H1 (cell line): ENCODE data around the gene PARD3. TPM values are rescaled to one million over a fixed set of nuclear protein-coding genes. Genes with fewer than 3 reads are reported as not detected.
A peak's percentile ranks its signal among the peaks of the same experiment; 100 is the strongest.

Experiments used
- CTCF ChIA-PET: fragments of 300-600 bp; sonication (Branson Sonifier 250); formaldehyde crosslinking; loops from one replicate; lab custom pipeline; 2021; ENCODE audit not compliant: partially characterized antibody; lab: Charles Lee
- POLR2A ChIA-PET: fragments of 300-600 bp; sonication (Branson Sonifier 250); formaldehyde crosslinking; loops from one replicate; lab custom pipeline; 2021; ENCODE audit warnings: inconsistent platforms; ENCODE audit not compliant: partially characterized antibody; lab: Charles Lee
- DNase-seq, 2 experiments: peaks; one replicate each; pipeline versions ENCODE4 v3.0.0 to v3.0.0-alpha.2; 2010 to 2022; ENCODE audit warnings: low spot score in 2 of 2, low read depth in 1 of 2, mixed read lengths in 1 of 2
- FAIRE-seq: peaks from 2 replicates; lab custom pipeline; 2011; peaks lifted over from hg19 to GRCh38; lab: Jason Lieb, UNC
- H2AFZ ChIP-seq: 2 replicates; pipeline ENCODE4 v1.8.1; 2012; ENCODE audit warnings: low read length, inconsistent platforms
- H2AK5ac ChIP-seq: 2 replicates; pipeline ENCODE4 v1.6.1; 2013; ENCODE audit warnings: low read depth, low read length
- H2BK120ac ChIP-seq: replicated peaks from 2 replicates; pipeline ENCODE3; 2013; ENCODE audit warnings: low read depth, low read length, inconsistent platforms
- H2BK12ac ChIP-seq: 2 replicates; pipeline ENCODE4 v1.6.1; 2013; ENCODE audit warnings: low read depth, low read length
- H2BK15ac ChIP-seq: 2 replicates; pipeline ENCODE4 v1.6.1; 2013; ENCODE audit warnings: low read length
- H2BK20ac ChIP-seq: 2 replicates; pipeline ENCODE4 v1.6.1; 2013; ENCODE audit warnings: low read length
- H2BK5ac ChIP-seq: 2 replicates; pipeline ENCODE4 v1.6.1; 2013; ENCODE audit warnings: low read depth, low read length
- H3K14ac ChIP-seq: 2 replicates; pipeline ENCODE4 v1.6.1; 2013; ENCODE audit warnings: inconsistent platforms; ENCODE audit not compliant: insufficient read length
- H3K18ac ChIP-seq: 2 replicates; pipeline ENCODE4 v1.6.1; 2013; ENCODE audit warnings: low read length; ENCODE audit errors: extremely low read depth
- H3K23ac ChIP-seq: 2 replicates; pipeline ENCODE4 v1.6.1; 2013; ENCODE audit warnings: inconsistent platforms; ENCODE audit not compliant: insufficient read length
- H3K23me2 ChIP-seq: 2 replicates; pipeline ENCODE4 v1.6.1; 2013; ENCODE audit warnings: low read depth, low read length
- H3K27ac ChIP-seq: 2 replicates; pipeline ENCODE4 v1.6.1; 2011; ENCODE audit warnings: low read depth, low read length, inconsistent platforms
- H3K27me3 ChIP-seq, 4 experiments: replicated peaks in 1 of 4; 1 replicate in 1 of 4; 2 replicates in 3 of 4; pipeline versions ENCODE4 v1.6.1 to v1.8.1; 2011 to 2013; ENCODE audit warnings: low read length in 3 of 4, mild to moderate bottlenecking in 3 of 4, inconsistent platforms in 2 of 4, mixed read lengths in 2 of 4, moderate library complexity in 1 of 4; ENCODE audit not compliant: control insufficient read depth in 3 of 4, insufficient read depth in 3 of 4; ENCODE audit errors: extremely low read depth in 1 of 4
- H3K36me3 ChIP-seq, 4 experiments: 2 replicates each; pipeline versions ENCODE4 v1.6.1 to v1.8.1; 2011 to 2013; ENCODE audit warnings: mild to moderate bottlenecking in 4 of 4, low read length in 3 of 4, moderate library complexity in 2 of 4, control low read depth in 1 of 4, inconsistent platforms in 1 of 4; ENCODE audit not compliant: insufficient read depth in 4 of 4, control insufficient read depth in 2 of 4
- H3K4ac ChIP-seq: replicated peaks from 2 replicates; pipeline ENCODE3; 2013; ENCODE audit warnings: low read length, low read depth, mixed read lengths, inconsistent platforms; ENCODE audit not compliant: insufficient read length
- H3K4me1 ChIP-seq, 4 experiments: replicated peaks in 1 of 4; 1 replicate in 1 of 4; 2 replicates in 3 of 4; pipeline versions ENCODE4 v1.6.1 to v1.8.1; 2011 to 2013; ENCODE audit warnings: low read length in 3 of 4, inconsistent platforms in 2 of 4, mixed read lengths in 1 of 4; ENCODE audit not compliant: insufficient read depth in 4 of 4, control insufficient read depth in 3 of 4
- H3K4me2 ChIP-seq, 2 experiments: 2 replicates each; pipeline versions ENCODE4 v1.6.1 to v1.8.1; 2011 to 2013; ENCODE audit warnings: low read depth in 2 of 2, low read length in 2 of 2, control low read depth in 1 of 2, inconsistent platforms in 1 of 2, mild to moderate bottlenecking in 1 of 2; ENCODE audit not compliant: insufficient read depth in 1 of 2
- H3K4me3 ChIP-seq, 4 experiments: fragments of 200-600, 300-600 bp in 1 of 4; sonication (generic), shearing (Covaris generic), sonication (Bioruptor Twin) in 1 of 4; 2 replicates each; pipeline versions ENCODE4 v1.5.1 to v1.8.1; 2011 to 2016; ENCODE audit warnings: low read length in 4 of 4, low read depth in 3 of 4, control low read depth in 2 of 4, inconsistent platforms in 2 of 4, mild to moderate bottlenecking in 2 of 4, mixed read lengths in 1 of 4, moderate library complexity in 1 of 4; ENCODE audit not compliant: insufficient read depth in 2 of 4; ENCODE audit errors: extremely low read depth in 1 of 4
- H3K56ac ChIP-seq: replicated peaks from 2 replicates; pipeline ENCODE3; 2013; ENCODE audit warnings: low read depth, mild to moderate bottlenecking, mixed read lengths, low read length, inconsistent platforms; ENCODE audit not compliant: insufficient read length
- H3K79me1 ChIP-seq: 2 replicates; pipeline ENCODE4 v1.6.1; 2013; ENCODE audit warnings: low read depth, low read length, control low read depth
- H3K79me2 ChIP-seq, 2 experiments: 2 replicates each; pipeline versions ENCODE4 v1.6.1 to v1.8.1; 2012 to 2013; ENCODE audit warnings: low read length in 2 of 2, mild to moderate bottlenecking in 2 of 2, inconsistent platforms in 1 of 2; ENCODE audit not compliant: insufficient read depth in 2 of 2, control insufficient read depth in 1 of 2
- H3K9ac ChIP-seq, 4 experiments: replicated peaks in 1 of 4; 1 replicate in 1 of 4; 2 replicates in 3 of 4; pipeline versions ENCODE4 v1.6.1 to v1.8.1; 2011 to 2013; ENCODE audit warnings: low read depth in 3 of 4, low read length in 3 of 4, control low read depth in 2 of 4, mild to moderate bottlenecking in 2 of 4, moderate library complexity in 2 of 4, inconsistent platforms in 1 of 4; ENCODE audit errors: extremely low read depth in 1 of 4
- H3K9me3 ChIP-seq, 2 experiments: 2 replicates each; pipeline versions ENCODE4 v1.6.1 to v1.8.1; 2012 to 2013; ENCODE audit warnings: mild to moderate bottlenecking in 2 of 2, moderate library complexity in 2 of 2, control low read depth in 1 of 2, inconsistent platforms in 1 of 2, low read depth in 1 of 2, low read length in 1 of 2, mixed read lengths in 1 of 2; ENCODE audit not compliant: insufficient read depth in 2 of 2
- H4K20me1 ChIP-seq, 2 experiments: replicated peaks in 1 of 2; 2 replicates each; pipeline versions ENCODE3 to v1.8.1; 2011 to 2013; ENCODE audit warnings: inconsistent platforms in 2 of 2, low read length in 2 of 2, mild to moderate bottlenecking in 1 of 2; ENCODE audit not compliant: insufficient read depth in 2 of 2, control insufficient read depth in 1 of 2
- H4K5ac ChIP-seq: 2 replicates; pipeline ENCODE4 v1.6.1; 2013; ENCODE audit warnings: low read length, low read depth, mixed read lengths, inconsistent platforms; ENCODE audit not compliant: insufficient read length
- H4K8ac ChIP-seq: 2 replicates; pipeline ENCODE4 v1.8.0; 2013; ENCODE audit warnings: mild to moderate bottlenecking, moderate library complexity, low read length, inconsistent platforms; ENCODE audit not compliant: insufficient read depth; ENCODE audit errors: extremely low read depth
- H4K91ac ChIP-seq: replicated peaks from 2 replicates; pipeline ENCODE3; 2013; ENCODE audit warnings: low read length, mixed read lengths, inconsistent platforms; ENCODE audit not compliant: insufficient read length
- BRCA1 ChIP-seq: IDR thresholded peaks from 2 replicates; pipeline ENCODE4 v1.6.1; 2012; ENCODE audit warnings: low read depth, low read length, improper control_type of control experiment
- CHD1 ChIP-seq: IDR thresholded peaks from 2 replicates; pipeline ENCODE4 v1.6.1; 2012; ENCODE audit warnings: low read depth, low read length, improper control_type of control experiment
- NRF1 ChIP-seq: IDR thresholded peaks from 2 replicates; pipeline ENCODE4 v1.6.1; 2011; ENCODE audit warnings: mild to moderate bottlenecking, low read depth, low read length, improper control_type of control experiment
- RNF2 ChIP-seq: fragments of 200-900, 300-1000 bp; sonication (generic); IDR thresholded peaks from 2 replicates; pipeline ENCODE4 v1.7.1; 2016; ENCODE audit warnings: borderline replicate concordance, low read depth, mild to moderate bottlenecking, antibody characterized with exemption, low read length; ENCODE audit not compliant: poor library complexity, severe bottlenecking; ENCODE audit errors: missing control alignments
- SP1 ChIP-seq: IDR thresholded peaks from 2 replicates; pipeline ENCODE4 v1.6.1; 2011; ENCODE audit warnings: low read depth, low read length
- WGBS, 2 experiments: shearing (Covaris generic) in 1 of 2; methylation state at CpG; one replicate each; pipeline versions ENCODE4 v1.1.6 to v1.1.7; 2013 to 2015; ENCODE audit warnings: low lambda C conversion rate in 2 of 2, mixed read lengths in 2 of 2, inconsistent platforms in 1 of 2, low coverage in 1 of 2, missing lambda C conversion rate in 1 of 2; ENCODE audit not compliant: insufficient replicate concordance in 2 of 2, insufficient coverage in 1 of 2, insufficient read length in 1 of 2; ENCODE audit errors: extremely low coverage in 1 of 2, missing lambda C conversion rate in 1 of 2; 5-methylcytosine and 5-hydroxymethylcytosine counted together
- polyA plus RNA-seq, 7 experiments: library from polyadenylated mRNA; depleted of rRNA in 3 of 7; stranded (reverse) in 5 of 7; unstranded in 2 of 7; fragments of >200 nt in 5 of 7; fragments of 200-250 nt in 2 of 7; gene quantifications; 1 replicate in 5 of 7; 2 replicates in 1 of 7; 4 replicates in 1 of 7; pipeline versions ENCODE4 v1.2.1 to v1.2.3, GENCODE V29; 2011 to 2013; ENCODE audit warnings: missing spikeins in 2 of 7, mixed read lengths in 2 of 7
- total RNA-seq: library from RNA; stranded (reverse); fragmentation: NEBNext Ultra II Directional; extraction: Animal tissue kit (Norgen Biotek cat#: 25700); gene quantifications from 2 replicates; pipeline ENCODE4 v1.2.1, GENCODE V29; 2021

PARD3 gene
- total and polyA plus RNA-seq, 2 of the 8 experiments (the other 6 are each of a cell fraction or from before 2014, with no cell fraction given) = 19.7 to 49.1 TPM

DNA sequence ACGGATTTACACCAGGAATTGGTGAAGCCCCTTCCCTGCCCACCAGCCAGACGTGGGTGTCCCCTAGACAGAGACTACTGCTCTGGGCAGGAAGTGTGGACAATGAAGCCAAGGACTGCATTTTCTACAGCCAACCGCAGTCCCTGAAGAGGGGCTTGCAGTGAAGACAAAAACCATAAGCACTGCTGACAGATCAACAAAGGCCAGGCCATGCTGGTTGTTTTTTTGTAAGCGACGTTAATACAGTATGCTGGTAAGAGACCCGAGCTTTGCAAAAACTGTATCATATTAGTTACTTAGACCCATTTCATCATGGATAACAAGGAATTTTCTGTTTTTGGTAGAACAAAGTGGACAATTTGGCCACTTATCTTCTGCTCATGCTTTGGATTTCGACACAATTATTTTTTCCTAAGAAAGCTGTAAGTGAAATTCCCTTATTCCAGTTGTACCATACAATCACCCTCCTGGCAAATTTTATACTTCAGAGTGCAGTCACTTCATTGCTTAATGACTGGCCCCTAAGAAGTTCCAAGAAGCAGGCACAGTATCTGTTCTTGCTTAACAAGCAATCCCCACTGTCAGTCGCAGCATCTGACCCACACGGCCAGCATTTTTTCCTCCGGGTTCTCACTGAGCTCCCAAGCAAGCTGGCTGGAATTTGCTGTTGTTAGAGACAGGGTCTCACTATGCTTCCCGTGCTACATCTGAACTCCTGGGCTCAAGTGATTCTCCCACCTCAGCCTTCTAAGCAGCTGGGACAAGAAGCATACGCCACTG, 163.5 kb downstream of the PARD3 start:
- Histone ChIP-seq H3K14ac (no peak overlapping the region), H3K56ac (no peak overlapping the region), H2AK5ac (peak overlapping the region; percentile 14), H3K79me1 (peaks cover 12% of the 10 kb centered on the region), H2BK12ac (peak overlapping the region; percentile 85; the same call in 1 of the 2 replicates), H3K4me3 (no peak overlapping the region), H3K36me3 (no peaks in the 10 kb centered on the region), H2BK20ac (no peak overlapping the region; the same call in 1 of the 2 replicates), H3K27me3 (no peaks in the 10 kb centered on the region), H3K4ac (peak overlapping the region; percentile 19), H4K5ac (no peak overlapping the region), H4K20me1 (peaks cover 0 to 2% of the 10 kb centered on the region in 2 experiments), H3K4me1 (peaks cover 8 to 34% (median 26%) of the 10 kb centered on the region in 4 experiments), H3K18ac (peak overlapping the region; percentile 42; the same call in 1 of the 2 replicates), H3K23me2 (no peaks in the 10 kb centered on the region), H2BK5ac (no peak overlapping the region; the same call in 1 of the 2 replicates), H4K8ac (no peak overlapping the region), H3K9ac (no peak overlapping the region), H2AFZ (no peak overlapping the region), H3K9me3 (no peaks in the 10 kb centered on the region), H3K27ac (0 out of 2 replicates have a peak overlapping the region, but pooled peaks have one; percentile 4), H2BK15ac (no peak overlapping the region; the same call in 1 of the 2 replicates), H3K79me2 (peaks cover 5 to 85% of the 10 kb centered on the region in 2 experiments), H3K4me2 (peak overlapping the region; percentile 4 to 42; a peak in 1 of 4 replicates), H4K91ac (no peak overlapping the region), H3K23ac (no peak overlapping the region), H2BK120ac (no peak overlapping the region)
- peak in 1 of 2 experiments; percentile 20 for DNase-seq
- POLR2A ChIA-PET = interaction anchor here (0.8 kb wide), 1 partner anchor 239 kb away, joined by 3 read pairs; no protein-coding TSS in a partner anchor
- no peak for TF ChIP-seq NRF1
- no peak for TF ChIP-seq CHD1
- TF ChIP-seq RNF2 = no peak
- TF ChIP-seq BRCA1 = no peak
- no peak for TF ChIP-seq SP1
- no peak for FAIRE-seq
- CTCF ChIA-PET = interaction anchor here (1.0 to 2.8 kb wide), 4 partner anchors 29 to 334 kb away, joined by 3 to 10 read pairs (median 4); no protein-coding TSS in a partner anchor
- 78% methylated on average over 12 of the region's 12 CpGs; no CpG with 5 or more reads in 1 of the 2 experiments for WGBS, 2 experiments
